ENCODE results near the gene LYG2.
"Not testable (repeated sequence)": the region's sequence is repeated elsewhere in the genome, so short reads cannot be mapped to it uniquely, and the experiment has no call there.

The LYG2 gene

GRCh38 chr2:99255491-99256318, at the start of gene LYG2:
LYG2 (minus strand) TSS chr2:99255666; CDS start chr2:99254260, 1,406 bp downstream.
- no peak for DNase-seq (ENCODE audit: low spot score)

GRCh38 chr2:99301097-99301496, 45.6 kb upstream of the LYG2 start, which contains the start of gene LYG1:
LYG1 (minus strand) TSS chr2:99301197; CDS start chr2:99295670, 5,527 bp downstream.
- not testable (repeated sequence) for DNase-seq (ENCODE audit: low spot score)

GRCh38 chr2:99299580-99299979, 44.1 kb upstream of the LYG2 start:
- DNase-seq (ENCODE audit: low spot score) = no peak

- DNase-seq (ENCODE audit: low spot score) = no peak
Observed at GRCh38 chr2:99297994-99298393, 42.5 kb upstream of the LYG2 start.

- DNase-seq (ENCODE audit: low spot score) = no peak
Observed at GRCh38 chr2:99285526-99285925, 30.1 kb upstream of the LYG2 start.

GRCh38 chr2:99279969-99280695, 24.7 kb upstream of the LYG2 start:
- no peak for DNase-seq (ENCODE audit: low spot score)

- no peak for DNase-seq (ENCODE audit: low spot score)
Observed at GRCh38 chr2:99278793-99279291, 23.4 kb upstream of the LYG2 start.

- DNase-seq (ENCODE audit: low spot score) = not testable (repeated sequence)
Observed at GRCh38 chr2:99278195-99278765, 22.8 kb upstream of the LYG2 start.

GRCh38 chr2:99275882-99276281, 20.4 kb upstream of the LYG2 start:
- DNase-seq (ENCODE audit: low spot score) = no peak

GRCh38 chr2:99261242-99261641, 5.8 kb upstream of the LYG2 start:
- no peak for DNase-seq (ENCODE audit: low spot score)

- DNase-seq (ENCODE audit: low spot score) = no peak
Observed at GRCh38 chr2:99260184-99260583, 4.7 kb upstream of the LYG2 start.

- no peak for DNase-seq (ENCODE audit: low spot score)
Observed at GRCh38 chr2:99259465-99259864, 4.0 kb upstream of the LYG2 start.

- no peak for DNase-seq (ENCODE audit: low spot score)
Observed at GRCh38 chr2:99256677-99257076, 1.2 kb upstream of the LYG2 start.

GRCh38 chr2:99249951-99250350, 5.5 kb downstream of the LYG2 start:
- DNase-seq (ENCODE audit: low spot score) = no peak

- DNase-seq (ENCODE audit: low spot score) = no peak
Observed at GRCh38 chr2:99242151-99242550, 13.3 kb downstream of the LYG2 start.

- DNase-seq (ENCODE audit: low spot score) = no peak
Observed at GRCh38 chr2:99240431-99240830, 15.0 kb downstream of the LYG2 start.

GRCh38 chr2:99238599-99238998, 16.9 kb downstream of the LYG2 start:
- DNase-seq (ENCODE audit: low spot score) = no peak

- not testable (repeated sequence) for DNase-seq (ENCODE audit: low spot score)
Observed at GRCh38 chr2:99233177-99233576, 22.3 kb downstream of the LYG2 start.

GRCh38 chr2:99217929-99218501, 37.5 kb downstream of the LYG2 start:
- no peak for DNase-seq (ENCODE audit: low spot score)

GRCh38 chr2:99216096-99216495, 39.4 kb downstream of the LYG2 start:
- no peak for DNase-seq (ENCODE audit: low spot score)

- no peak for DNase-seq (ENCODE audit: low spot score)
Observed at GRCh38 chr2:99205491-99205890, 50.0 kb downstream of the LYG2 start.

- no peak for DNase-seq (ENCODE audit: low spot score)
Observed at GRCh38 chr2:99201959-99202678, 53.3 kb downstream of the LYG2 start.

Measured in putamen (tissue), 1 donor.